Measurements from ENCODE around the gene TWNK. TPM values are rescaled to one million over a fixed set of nuclear protein-coding genes. Genes with fewer than 3 reads are reported as not detected.

Gene TWNK
- total RNA-seq, 1 experiment from 2014 or later = 18.8 TPM

DNA sequence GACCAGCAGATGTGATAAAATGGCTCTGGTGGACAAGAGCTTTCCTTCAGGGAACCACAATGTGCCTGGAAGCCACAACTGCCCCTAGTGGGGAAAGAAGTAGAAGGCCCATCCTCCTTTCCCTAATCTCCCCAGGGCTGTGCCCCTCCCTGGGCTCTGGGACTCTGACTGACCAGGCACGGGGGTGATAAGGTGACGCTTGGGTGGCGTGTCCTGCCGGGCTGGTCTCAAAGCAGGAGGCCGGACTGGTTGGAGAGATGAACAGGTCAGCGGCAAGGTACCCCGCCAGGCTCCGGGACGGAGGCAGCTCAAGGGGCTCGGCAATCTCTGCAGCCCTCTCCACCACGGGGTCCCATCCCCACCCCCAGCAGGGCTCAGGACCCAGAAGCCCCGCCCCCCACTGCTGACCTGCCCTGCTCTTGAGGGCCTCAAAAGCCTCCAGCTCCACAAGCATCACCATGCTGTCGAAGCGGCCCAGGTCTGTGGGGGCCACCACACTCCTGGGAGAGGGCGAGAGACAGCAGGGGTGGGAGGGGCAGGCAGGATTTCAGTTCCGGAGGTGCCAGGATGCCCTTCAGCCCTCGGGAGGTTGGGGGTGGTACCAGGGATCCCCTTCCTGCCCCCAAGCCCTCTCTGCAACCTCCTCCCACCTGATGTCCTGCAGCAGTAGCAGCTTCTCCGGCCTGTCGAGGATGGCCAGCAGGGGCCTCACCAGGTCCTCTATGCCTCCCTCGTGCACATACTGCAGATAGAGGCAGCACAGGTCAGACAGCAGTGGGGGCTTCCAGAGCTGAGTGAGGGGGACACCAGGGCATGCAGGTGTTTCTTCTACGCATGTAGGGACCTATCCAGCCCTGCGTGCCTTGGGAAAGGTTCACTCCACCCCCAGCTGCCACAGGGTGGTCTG, 24.4 kb downstream of the TWNK start:
- peak; percentile 67 for DNase-seq (ENCODE audit: low spot score)

DNA sequence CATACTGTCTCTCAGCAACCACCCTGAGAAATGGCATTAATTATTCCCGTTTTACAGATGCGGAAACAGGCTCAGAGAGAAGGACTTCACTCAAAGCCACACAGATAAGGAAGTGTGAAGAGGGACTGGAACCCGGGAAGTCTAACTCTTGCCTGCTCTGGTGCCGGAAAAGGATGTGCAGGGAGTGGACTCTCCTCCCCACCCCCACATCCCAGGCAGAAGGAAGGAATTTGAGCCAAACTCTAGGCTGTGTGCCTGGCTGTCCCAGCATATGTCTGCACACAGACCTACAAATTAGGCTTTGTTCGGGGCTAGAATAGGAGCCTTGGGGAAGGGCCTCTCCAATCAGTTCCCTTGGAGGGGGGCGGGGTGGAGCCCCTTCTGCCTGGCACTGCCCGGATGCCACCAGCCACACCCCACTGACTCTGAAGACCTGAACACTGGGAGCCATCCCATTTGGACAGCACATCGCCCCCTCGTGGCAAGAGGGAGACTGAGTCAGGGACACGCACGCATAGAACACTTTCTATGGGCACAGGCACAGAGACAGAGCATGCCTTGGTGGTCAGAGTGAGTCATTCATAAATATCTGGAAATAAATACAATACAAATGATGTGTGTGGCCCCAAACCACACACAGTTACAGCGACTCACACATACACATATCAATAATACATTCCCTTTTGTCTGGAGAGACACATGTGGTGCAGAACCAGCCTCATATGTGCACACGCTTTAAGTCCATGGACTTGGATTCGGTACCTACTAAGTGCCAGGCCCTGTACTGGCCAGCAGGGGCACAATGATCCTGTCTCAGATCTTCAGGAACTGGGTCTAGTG, 25.4 kb downstream of the TWNK start:
- DNase-seq (ENCODE audit: low spot score) = peak; percentile 95

DNA sequence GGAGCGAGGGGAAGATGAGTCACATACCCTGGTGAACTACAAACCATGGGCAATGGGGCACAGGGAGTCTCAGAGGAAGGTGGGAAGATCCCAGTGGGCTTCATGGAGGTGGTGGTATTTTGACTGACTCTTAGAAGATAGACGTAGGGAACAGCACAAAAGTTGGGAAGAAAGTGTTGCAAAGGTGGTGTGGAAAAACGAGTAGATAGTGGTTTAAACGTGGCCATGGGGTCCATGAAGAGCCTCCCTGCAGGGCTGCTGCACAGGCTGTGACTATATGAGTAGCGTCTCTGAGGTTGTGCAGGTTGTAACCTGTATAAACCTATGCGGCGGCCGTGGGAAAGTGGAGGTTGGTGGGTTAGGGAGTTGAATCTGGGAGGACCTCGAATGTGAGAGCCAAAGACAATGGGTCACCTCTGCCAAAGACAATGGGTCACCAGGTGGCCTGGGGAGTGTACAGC, 26.1 kb downstream of the TWNK start:
- no peak for DNase-seq (ENCODE audit: low spot score)

DNA sequence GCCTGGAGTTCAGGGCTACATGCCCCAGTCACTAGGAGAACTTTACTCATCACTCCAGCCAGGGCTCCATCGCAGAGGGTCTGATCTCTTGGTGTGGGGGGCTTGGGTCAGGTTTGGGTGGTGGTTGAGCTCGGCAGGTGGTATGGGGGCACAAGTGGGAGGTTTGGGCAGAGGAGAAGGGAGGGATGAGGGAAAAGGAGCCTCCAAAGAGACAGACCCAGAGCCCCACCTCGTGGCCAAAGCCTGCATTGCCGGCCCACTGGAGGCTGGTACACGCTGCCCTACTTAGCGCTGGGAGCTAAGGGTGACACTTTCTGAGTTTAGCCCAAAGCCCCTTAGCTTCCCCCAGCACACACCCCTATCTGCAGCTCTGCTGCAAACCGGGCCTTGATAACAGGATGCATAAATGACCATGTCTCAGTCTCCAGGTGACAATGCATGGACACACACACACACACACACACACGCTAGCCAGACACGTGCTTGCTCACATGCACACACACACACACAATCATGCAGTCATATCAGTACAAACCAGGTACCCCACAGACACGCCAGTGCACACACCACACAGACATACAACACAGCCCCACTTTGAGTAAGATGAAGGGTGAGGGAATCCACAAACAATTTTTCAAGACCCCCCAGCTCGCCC, 27.0 kb downstream of the TWNK start:
- DNase-seq (ENCODE audit: low spot score) = peak; percentile 91

DNA sequence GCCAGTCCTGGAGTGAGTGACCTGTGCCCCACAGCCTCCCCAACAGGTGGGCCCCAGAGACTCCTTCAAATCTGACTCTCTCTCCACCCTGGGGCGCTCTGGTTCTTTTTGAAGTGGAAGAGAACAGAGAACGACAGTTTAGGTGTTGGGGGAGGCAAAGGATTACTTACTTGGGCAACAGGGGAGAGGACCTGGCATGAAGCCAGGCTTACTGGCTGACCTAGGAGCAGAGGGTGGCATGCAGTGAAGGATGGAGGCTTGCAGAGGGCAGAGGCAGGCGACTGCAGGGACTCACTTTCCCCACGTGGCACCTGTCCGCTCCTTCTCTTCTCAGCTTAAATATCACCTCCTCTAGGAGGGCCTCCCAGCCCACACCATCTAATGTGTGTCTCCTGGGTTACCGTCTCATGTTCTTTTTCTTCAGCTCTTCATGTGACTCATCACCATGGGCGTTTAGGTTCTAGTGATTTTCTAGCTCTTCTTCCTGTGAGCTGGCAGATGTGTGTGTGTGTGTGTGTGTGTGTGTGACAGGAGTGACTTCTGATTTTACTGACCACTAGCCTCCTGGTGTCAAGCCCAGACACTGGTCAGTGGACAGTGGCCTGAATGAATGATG, 27.7 kb downstream of the TWNK start:
- peak; percentile 14 for DNase-seq (ENCODE audit: low spot score)

DNA sequence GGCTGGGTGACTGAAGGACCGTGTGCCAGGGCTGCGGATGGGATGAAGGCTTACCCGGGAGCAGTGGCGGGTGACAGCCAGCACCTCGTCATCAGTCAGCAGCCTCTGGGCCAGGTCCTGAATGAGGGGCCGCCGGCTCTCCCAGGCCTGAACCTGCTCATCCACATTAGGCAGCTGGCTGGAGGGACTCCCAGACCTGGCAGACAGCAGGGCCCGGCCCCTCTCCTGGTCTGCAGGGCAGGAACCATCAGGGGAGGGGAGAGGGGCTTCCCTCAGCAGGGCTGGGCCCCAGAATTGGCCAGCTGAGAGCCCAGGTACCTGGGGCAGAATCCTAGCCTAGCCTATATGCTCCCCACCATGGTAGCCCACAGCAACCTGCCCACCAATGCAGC, 28.2 kb downstream of the TWNK start:
- DNase-seq (ENCODE audit: low spot score) = no peak

DNA sequence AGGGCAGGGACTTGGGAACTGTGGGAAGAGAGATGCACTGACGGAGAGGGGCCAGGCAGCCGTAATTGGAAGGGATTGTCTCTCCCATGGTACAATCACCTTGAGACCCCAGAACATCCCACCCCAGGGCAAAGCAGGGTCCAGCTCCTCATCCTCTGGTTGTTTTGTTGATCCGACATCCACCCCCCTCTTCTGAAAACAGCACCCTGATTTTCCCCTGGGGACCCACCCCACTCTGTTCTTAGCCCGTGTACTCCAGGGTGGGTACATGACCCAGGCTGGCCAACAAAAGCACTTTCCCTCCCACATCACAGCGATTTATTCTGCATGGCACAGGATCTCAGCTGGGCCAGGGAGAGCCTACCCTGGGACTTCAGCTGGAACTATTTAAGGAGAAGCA, 29.5 kb downstream of the TWNK start:
- no peak for DNase-seq (ENCODE audit: low spot score)

DNA sequence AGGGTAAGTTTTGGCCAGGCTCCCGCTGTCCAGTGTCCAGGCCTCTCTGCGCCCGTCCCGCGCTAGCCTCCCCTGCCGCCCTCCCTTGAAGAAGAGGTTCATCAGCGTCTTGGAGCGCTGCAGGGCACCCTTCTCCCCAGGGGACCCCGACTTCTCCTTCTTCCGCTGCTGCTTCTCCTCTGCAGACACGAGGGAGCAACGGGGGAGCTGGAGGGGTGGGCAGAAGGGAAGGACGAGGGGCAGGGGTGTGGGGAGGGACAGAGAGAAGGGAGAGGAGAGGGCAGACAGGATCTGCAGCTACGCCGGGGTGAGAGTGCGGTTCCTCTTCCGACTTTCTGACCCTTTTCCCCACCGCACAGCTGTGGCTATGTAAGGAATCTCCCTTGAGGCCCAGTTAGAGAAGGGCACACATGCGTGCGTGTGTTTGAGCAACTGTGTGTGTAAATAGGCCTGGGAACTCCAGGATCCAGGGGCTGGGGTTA, 30.8 kb downstream of the TWNK start:
- no peak for DNase-seq (ENCODE audit: low spot score)

DNA sequence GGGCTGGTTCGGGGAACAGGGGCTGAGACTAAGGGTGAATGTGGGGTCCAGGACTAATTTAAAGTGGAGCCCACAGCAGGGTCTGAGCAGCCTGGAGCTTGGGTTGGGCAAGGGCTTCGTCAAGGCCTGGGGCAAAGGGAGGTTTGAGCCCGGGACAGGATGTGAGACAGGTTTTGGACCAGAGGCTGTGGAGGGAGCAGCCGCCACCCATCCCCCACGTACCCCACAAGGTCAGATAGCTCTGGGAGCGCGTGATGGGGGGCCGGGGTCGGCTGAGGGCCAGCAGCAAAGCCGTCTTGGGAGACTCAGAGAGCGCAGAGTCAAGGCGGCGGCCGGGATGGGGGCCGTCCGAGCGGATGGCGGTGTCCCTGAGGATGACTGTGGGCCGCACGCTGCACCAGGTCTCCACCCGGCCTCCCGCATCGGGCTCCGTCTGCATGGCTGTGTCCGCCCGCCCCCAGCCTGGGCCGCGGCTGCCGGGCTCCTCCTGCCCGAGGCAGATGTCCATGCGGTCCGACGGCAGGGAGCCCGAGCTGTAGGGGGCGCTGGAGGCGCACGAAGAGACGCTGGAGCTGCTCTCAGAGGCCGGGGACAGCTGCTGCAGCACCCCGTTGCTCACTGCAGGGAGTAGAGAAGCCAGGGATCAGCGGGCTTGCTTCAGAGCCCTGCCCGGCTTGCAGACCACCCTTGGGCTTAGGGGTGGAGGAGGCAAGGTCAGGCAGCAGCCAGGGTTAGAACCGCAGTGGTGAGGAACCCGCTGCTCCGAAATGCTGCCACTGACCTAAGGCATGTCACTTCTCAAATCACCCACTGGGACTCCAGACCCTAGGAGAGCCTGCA, 31.5 kb downstream of the TWNK start:
- DNase-seq (ENCODE audit: low spot score) = peak; percentile 92

DNA sequence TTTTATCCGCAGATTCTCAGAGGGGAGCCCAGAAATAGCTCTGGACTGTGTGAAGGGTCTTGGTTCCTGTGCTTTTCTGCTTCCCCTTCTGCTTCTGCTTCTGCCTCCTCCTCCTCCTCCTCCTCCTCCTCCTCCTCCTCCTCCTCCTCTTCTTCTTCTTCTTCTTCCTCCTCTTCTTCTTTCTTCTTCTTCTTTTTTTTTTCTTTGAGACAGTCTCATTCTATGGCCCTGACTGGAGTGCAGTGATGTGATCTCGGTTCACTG, 32.0 kb downstream of the TWNK start:
- DNase-seq (ENCODE audit: low spot score) = no peak

DNA sequence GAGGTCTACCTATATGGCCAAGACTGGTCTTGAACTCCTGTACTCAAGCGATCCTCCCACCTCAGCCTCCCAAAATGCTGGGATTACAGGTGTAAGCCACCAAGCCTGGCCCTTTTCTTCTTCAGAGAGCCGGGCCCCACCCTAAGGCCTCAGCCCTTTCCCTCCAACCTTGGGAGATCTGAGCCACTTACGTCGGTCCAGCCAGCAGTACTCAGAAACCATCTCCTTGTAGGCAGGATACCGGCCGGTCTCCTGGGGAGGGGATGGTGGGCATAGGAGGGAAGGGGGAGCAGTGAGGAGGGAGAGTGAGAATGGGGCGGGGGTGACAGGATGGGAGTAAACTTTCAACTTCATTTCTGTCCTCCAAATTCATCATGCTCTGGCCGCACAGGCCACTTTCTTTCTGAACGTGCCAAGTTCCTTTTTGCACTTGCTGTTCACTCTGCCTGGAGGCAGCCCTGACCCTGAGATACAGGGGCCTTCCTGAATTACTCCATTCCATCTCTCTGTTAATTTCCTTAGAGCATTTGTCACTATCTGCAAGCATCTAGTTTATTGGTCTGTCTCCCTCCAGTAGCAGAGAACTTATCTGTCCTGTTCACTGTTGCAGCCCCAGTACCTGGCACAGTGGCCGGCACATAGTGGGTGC, 33.2 kb downstream of the TWNK start:
- no peak for DNase-seq (ENCODE audit: low spot score)

DNA sequence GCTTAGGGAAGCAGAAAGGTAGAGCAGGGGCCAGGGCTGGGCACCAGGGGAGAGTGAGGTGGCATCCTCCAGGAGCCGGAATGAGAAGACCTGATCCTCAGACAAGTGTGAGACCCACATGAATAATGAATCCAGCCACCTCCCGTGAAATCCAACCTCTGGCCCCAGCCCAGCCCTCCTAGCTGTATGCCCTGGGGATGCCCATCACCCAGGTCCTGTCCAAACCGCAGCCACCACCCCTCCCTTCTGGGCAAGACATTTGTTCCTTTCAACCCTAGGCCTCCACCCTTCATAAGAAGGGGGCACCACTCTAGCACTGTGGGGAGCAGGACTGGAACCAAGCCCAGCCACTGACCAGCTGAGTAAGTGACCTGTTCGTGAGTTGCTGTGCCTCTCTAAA, 33.9 kb downstream of the TWNK start:
- no peak for DNase-seq (ENCODE audit: low spot score)

DNA sequence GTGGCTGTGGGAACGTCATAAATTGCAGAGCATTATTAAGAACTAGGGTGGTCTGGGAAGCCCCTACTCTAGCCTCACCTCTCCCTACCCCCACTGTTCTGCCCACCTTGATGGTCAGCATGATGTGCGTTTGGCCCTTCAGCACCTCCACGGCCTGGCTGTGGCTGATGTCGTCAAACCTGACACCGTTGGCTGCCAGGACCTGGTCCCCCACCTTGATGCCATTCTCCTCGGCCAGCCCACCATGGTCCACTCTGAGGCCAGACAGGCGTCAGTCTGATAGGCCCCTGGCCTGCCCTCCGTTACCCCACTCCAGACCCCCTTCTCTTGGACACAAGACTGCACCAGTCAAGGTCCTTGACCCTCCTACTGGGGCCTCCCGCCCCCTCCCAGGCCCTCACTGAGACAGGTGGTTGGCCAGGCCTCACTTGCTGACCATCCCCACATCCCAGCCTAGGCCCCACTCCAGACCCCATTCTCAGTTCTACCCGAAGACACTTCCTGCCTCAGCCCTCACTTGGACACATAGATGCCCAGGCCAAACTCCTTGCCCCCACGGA, 34.4 kb downstream of the TWNK start:
- DNase-seq (ENCODE audit: low spot score) = no peak

DNA sequence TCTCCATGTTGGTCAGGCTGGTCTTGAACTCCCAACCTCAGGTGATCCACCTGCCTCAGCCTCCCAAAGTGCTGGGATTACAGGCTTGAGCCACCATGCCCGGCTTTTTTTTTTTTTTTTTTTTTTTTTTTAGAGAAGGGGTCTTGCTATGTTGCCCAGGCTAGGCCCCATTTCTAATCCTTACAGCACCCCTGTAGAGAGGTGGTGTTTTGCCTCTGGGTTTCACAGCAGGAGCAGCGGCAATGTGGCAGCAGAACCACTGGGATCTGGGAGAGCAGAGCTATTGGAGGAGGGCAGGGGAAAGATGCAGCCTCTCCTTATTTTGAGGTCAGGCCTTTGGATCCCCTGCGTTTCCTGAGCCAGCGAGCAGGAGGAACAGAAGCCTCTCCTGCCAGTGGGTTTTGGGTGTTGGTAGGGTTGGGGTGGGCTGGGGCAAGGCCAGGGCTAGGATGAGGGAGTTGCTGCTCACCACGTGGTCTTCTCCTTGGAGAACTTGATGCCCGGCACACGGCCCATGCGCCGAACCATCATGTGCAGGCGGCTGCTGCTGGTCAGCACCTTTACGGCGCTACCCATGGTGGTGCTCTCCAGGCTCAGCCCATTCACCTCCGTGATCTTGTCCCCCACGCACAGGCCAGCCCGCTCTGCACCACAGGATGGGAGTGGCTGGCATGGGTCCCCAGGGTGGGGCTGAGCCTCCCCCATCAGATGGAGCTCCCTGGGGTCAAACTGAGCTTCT, 35.8 kb downstream of the TWNK start:
- DNase-seq (ENCODE audit: low spot score) = no peak

DNA sequence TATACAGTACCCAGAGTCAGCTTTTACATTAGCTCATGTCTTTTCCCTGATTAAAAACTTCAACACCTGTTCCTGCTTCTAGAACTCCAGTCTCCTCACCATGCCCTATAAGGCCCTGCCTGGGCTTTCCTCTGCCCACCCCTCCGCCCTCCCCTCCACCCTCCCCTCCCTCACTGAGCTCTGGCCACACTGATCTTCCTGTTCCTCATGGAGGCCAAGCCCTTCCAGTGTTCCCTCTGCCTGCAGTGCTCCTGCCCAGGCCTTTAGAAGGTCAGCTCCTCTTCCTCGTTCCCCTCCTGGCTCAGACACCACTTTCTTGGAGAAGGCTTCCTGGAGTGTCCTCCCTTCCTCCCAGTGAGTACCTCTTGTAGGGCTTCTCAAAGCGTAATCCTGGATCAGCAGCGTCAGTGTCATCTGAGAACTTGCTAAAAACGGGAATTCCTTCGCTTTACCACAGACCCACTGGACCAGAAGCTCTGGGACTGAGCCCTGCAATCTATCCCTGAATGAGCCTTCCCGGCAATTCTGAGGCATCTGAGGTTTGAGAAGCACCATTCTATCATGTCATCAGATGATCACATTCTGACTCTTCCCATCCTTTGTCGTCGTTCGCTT, 39.9 kb downstream of the TWNK start:
- no peak for DNase-seq (ENCODE audit: low spot score)

DNA sequence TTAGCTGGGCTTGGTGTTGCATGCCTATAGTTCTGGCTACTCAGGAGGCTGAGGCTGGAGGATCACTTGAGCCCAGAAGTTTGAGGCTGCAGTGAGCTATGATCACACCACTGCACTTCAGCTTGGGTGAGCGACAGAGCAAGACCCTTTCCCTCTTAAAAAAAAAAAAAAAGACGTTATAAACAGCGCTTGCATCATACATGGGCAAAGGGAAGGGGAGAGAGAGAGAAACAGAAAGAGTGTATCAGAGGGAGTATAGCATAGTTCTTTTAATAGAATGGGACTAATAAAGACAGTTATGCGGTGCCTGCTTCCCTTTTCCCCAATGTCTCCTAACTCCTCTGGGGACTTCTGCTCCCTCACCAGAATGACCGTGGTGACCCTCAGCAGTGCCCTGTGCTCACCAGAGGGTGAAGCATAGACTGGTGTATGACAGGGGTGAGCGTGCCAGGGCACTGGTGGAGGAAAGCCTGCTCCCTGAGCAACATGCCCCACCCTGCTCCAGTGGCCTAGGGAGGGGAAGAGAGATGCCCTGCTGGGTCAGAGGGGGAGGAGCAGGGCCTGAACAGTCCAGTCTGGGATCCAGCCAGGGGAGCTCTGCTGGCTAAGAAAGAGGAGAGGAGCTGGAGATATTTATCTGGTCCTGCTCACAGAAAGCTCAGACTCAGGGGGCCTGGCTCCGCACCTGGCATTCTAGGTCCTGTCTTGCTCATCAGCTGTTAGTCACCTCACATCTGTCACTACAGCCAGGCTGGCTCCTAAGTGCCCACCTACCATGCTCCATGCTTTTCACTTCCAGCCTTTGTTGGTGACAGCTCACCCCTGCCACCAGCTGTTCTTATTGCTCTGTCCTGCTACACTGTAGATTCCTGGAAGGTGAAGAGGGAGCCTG, 41.3 kb downstream of the TWNK start:
- DNase-seq (ENCODE audit: low spot score) = peak; percentile 51

DNA sequence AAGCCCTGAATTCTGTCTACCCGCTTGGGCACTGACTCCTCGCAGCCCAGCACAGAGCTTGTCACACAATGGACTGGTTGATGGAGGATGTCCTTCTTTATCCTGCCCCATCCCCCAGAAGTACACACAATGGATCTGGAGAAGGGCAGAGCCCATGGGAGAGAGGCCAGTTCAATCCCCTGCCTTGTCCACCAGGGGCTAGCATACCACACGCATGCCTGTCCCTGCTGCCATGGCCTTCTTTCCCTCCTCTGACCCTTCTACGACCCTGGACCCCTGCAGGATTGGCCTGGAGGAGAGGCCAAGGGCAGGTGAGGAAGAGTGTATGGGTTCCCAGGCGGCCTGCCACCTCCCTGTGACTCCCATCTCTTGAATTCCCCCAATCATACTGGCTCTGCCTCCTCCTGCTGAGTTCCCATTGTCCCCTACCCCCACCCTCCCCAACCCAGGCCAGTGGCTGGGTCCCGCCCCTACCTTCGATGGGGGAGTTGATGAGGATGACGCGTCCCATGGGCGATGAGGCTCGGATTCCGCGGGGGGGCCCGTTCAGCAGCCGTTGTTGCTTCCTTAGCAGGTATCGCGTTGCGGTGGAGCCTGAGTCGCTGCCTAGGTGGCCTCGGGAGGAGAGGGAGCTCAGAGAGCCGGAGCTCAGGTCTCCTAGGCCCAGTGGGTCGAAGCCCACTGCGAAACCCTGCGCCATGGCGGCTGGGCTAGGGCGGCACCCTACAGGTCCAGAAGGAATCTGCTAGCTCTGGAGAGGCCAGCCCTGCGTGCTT, 42.4 kb downstream of the TWNK start:
- no peak for DNase-seq (ENCODE audit: low spot score)
